IMR-90 (cell line): Measurements from ENCODE around the gene RBM10. TPM values are rescaled to one million over a fixed set of nuclear protein-coding genes. Genes with fewer than 3 reads are reported as not detected.

Source experiments
- ATAC-seq: fragments of 200-7000 bp; cut with Tn5 transposase; 2 replicates; pipeline ENCODE4 v1.9.1; 2020; ENCODE audit warnings: low read depth, mild to moderate bottlenecking, moderate library complexity
- BruUV-seq: library from RNA; stranded (reverse); fragments of 400-500 nt; replicated peaks from 2 replicates; lab custom pipeline; 2021; lab: Mats Ljungman, UMichigan
- CTCF ChIA-PET: fragments of 300-600 bp; formaldehyde crosslinking; extraction: SDS; loops from one replicate; lab custom pipeline; 2021; ENCODE audit warnings: antibody characterized with exemption; lab: Yijun Ruan, JAX
- POLR2A ChIA-PET: fragments of 300-600 bp; sonication (Branson Sonifier 250); formaldehyde crosslinking; loops from one replicate; lab custom pipeline; 2022; ENCODE audit warnings: antibody characterized with exemption; ENCODE audit not compliant: unreplicated experiment; lab: Charles Lee
- DNase-seq: peaks from one replicate; pipeline ENCODE4 v3.0.0; 2013
- H2AFZ ChIP-seq: replicated peaks from 2 replicates; pipeline ENCODE3; 2013; ENCODE audit warnings: low read length, mild to moderate bottlenecking; ENCODE audit not compliant: poor library complexity
- H2AK5ac ChIP-seq: 2 replicates; pipeline ENCODE4 v1.6.1; 2013; ENCODE audit warnings: low read depth, low read length, inconsistent platforms
- H2AK9ac ChIP-seq: replicated peaks from 2 replicates; pipeline ENCODE3; 2013; ENCODE audit warnings: mild to moderate bottlenecking, low read depth, low read length, moderate library complexity; ENCODE audit not compliant: poor library complexity
- H2BK120ac ChIP-seq: 2 replicates; pipeline ENCODE4 v1.6.1; 2013; ENCODE audit warnings: low read depth, low read length, inconsistent platforms
- H2BK15ac ChIP-seq: 3 replicates; pipeline ENCODE4 v1.6.1; 2013; ENCODE audit warnings: low read depth, low read length, inconsistent platforms
- H2BK20ac ChIP-seq: 2 replicates; pipeline ENCODE4 v1.6.1; 2013; ENCODE audit warnings: low read depth, mild to moderate bottlenecking, inconsistent platforms, low read length, moderate library complexity
- H2BK5ac ChIP-seq: 2 replicates; pipeline ENCODE4 v1.6.1; 2013; ENCODE audit warnings: mild to moderate bottlenecking, low read depth, low read length, inconsistent platforms; ENCODE audit not compliant: poor library complexity, severe bottlenecking
- H3K14ac ChIP-seq: replicated peaks from 2 replicates; pipeline ENCODE4 v1.6.1; 2013; ENCODE audit warnings: low read depth, low read length, inconsistent platforms
- H3K18ac ChIP-seq: 2 replicates; pipeline ENCODE4 v1.6.1; 2013; ENCODE audit warnings: low read depth, low read length, control low read depth
- H3K23ac ChIP-seq: 2 replicates; pipeline ENCODE4 v1.6.1; 2013; ENCODE audit warnings: low read depth, low read length, inconsistent platforms
- H3K27ac ChIP-seq: 2 replicates; pipeline ENCODE4 v1.5.1; 2013; ENCODE audit warnings: mild to moderate bottlenecking, control low read depth, low read length; ENCODE audit not compliant: insufficient read depth
- H3K27me3 ChIP-seq: 2 replicates; pipeline ENCODE4 v1.6.1; 2013; ENCODE audit warnings: low read length; ENCODE audit not compliant: control insufficient read depth, insufficient read depth
- H3K36me3 ChIP-seq: 2 replicates; pipeline ENCODE4 v1.6.1; 2013; ENCODE audit warnings: low read length, mixed read lengths; ENCODE audit not compliant: control insufficient read depth, insufficient read depth
- H3K4ac ChIP-seq: 2 replicates; pipeline ENCODE4 v1.6.1; 2013; ENCODE audit warnings: low read depth, low read length, inconsistent platforms
- H3K4me1 ChIP-seq: 2 replicates; pipeline ENCODE4 v1.6.1; 2013; ENCODE audit warnings: low read length, mixed read lengths; ENCODE audit not compliant: control insufficient read depth, insufficient read depth
- H3K4me2 ChIP-seq: 2 replicates; pipeline ENCODE4 v1.6.1; 2013; ENCODE audit warnings: low read depth, mild to moderate bottlenecking, control low read depth, low read length, moderate library complexity
- H3K4me3 ChIP-seq: 2 replicates; pipeline ENCODE4 v1.5.1; 2013; ENCODE audit warnings: low read depth, mild to moderate bottlenecking, control low read depth, low read length, moderate library complexity; ENCODE audit not compliant: insufficient read depth
- H3K56ac ChIP-seq: 2 replicates; pipeline ENCODE4 v1.6.1; 2013; ENCODE audit warnings: low read length, inconsistent platforms; ENCODE audit not compliant: insufficient read depth; ENCODE audit errors: extremely low read depth
- H3K79me1 ChIP-seq, 2 experiments: 2 replicates each; pipeline ENCODE4 v1.6.1; 2013; ENCODE audit warnings: low read length in 2 of 2, inconsistent platforms in 1 of 2, low read depth in 1 of 2
- H3K9ac ChIP-seq: 2 replicates; pipeline ENCODE4 v1.6.1; 2013; ENCODE audit warnings: low read depth, low read length, control low read depth
- H3K9me1 ChIP-seq: 2 replicates; pipeline ENCODE4 v1.6.1; 2013; ENCODE audit warnings: low read length, inconsistent platforms; ENCODE audit not compliant: insufficient read depth
- H3K9me3 ChIP-seq: 2 replicates; pipeline ENCODE4 v1.6.1; 2013; ENCODE audit warnings: low read length; ENCODE audit not compliant: control insufficient read depth, insufficient read depth
- H4K20me1 ChIP-seq: 2 replicates; pipeline ENCODE4 v1.6.1; 2013; ENCODE audit warnings: low read length, inconsistent platforms; ENCODE audit not compliant: insufficient read depth
- H4K5ac ChIP-seq: 2 replicates; pipeline ENCODE4 v1.6.1; 2013; ENCODE audit warnings: mild to moderate bottlenecking, low read depth, low read length, control low read depth
- H4K8ac ChIP-seq, 2 experiments: 2 replicates each; pipeline ENCODE4 v1.6.1; 2013; ENCODE audit warnings: low read depth in 2 of 2, low read length in 2 of 2, control low read depth in 1 of 2, inconsistent platforms in 1 of 2
- H4K91ac ChIP-seq: 2 replicates; pipeline ENCODE4 v1.6.1; 2013; ENCODE audit warnings: low read depth, low read length, inconsistent platforms; ENCODE audit not compliant: insufficient read depth
- BHLHE40 ChIP-seq: fragments of 150-350 bp; IDR thresholded peaks from 2 replicates; pipeline ENCODE4 v1.6.1; 2016; ENCODE audit warnings: mild to moderate bottlenecking, low read depth, low read length
- CEBPB ChIP-seq: IDR thresholded peaks from 2 replicates; pipeline ENCODE4 v1.6.1; 2012; ENCODE audit warnings: low read depth, low read length, improper control_type of control experiment
- CHD1 ChIP-seq: IDR thresholded peaks from 2 replicates; pipeline ENCODE4 v1.6.1; 2012; ENCODE audit warnings: low read depth, low read length, improper control_type of control experiment
- FOS ChIP-seq: fragments of 150-350 bp; IDR thresholded peaks from 2 replicates; pipeline ENCODE4 v1.6.1; 2016; ENCODE audit warnings: low read depth, low read length
- MAFK ChIP-seq: IDR thresholded peaks from 2 replicates; pipeline ENCODE4 v1.6.1; 2012; ENCODE audit warnings: low read depth, low read length, improper control_type of control experiment
- MAZ ChIP-seq: IDR thresholded peaks from 2 replicates; pipeline ENCODE4 v1.6.1; 2012; ENCODE audit warnings: low read depth, mild to moderate bottlenecking, low read length, improper control_type of control experiment, moderate library complexity, borderline replicate concordance
- MXI1 ChIP-seq: IDR thresholded peaks from 2 replicates; pipeline ENCODE4 v1.6.1; 2012; ENCODE audit warnings: low read depth, mild to moderate bottlenecking, low read length, moderate library complexity, borderline replicate concordance
- NFE2L2 ChIP-seq: fragments of 150-350 bp; IDR thresholded peaks from 2 replicates; pipeline ENCODE4 v1.6.1; 2016; ENCODE audit warnings: low read depth, mild to moderate bottlenecking, low read length
- POLR2A ChIP-seq: IDR thresholded peaks from 2 replicates; pipeline ENCODE4 v1.6.1; 2012; ENCODE audit warnings: mild to moderate bottlenecking, low read depth, low read length
- RAD21 ChIP-seq: IDR thresholded peaks from 2 replicates; pipeline ENCODE4 v1.6.1; 2012; ENCODE audit warnings: low read length, improper control_type of control experiment
- RCOR1 ChIP-seq: IDR thresholded peaks from 2 replicates; pipeline ENCODE4 v1.6.1; 2012; ENCODE audit warnings: mild to moderate bottlenecking, low read length, improper control_type of control experiment; ENCODE audit not compliant: insufficient replicate concordance
- RFX5 ChIP-seq: IDR thresholded peaks from 2 replicates; pipeline ENCODE4 v1.8.0; 2012; ENCODE audit warnings: low read depth, mild to moderate bottlenecking, low read length, moderate library complexity
- SMC3 ChIP-seq: fragments of 150-350 bp; IDR thresholded peaks from 2 replicates; pipeline ENCODE4 v1.6.1; 2016; ENCODE audit warnings: low read depth, mild to moderate bottlenecking, antibody characterized with exemption, low read length, moderate library complexity
- WGBS, 2 experiments: methylation state at CpG; one replicate each; pipeline versions ENCODE4 v1.1.5 to v1.1.7; 2013; ENCODE audit warnings: missing lambda C conversion rate in 2 of 2; ENCODE audit not compliant: insufficient read length in 1 of 2; ENCODE audit errors: extremely low coverage in 2 of 2; 5-methylcytosine and 5-hydroxymethylcytosine counted together
- dilution Hi-C: fragments of 300-500 bp; cut with HindIII; formaldehyde crosslinking; loops from one replicate; pipeline ENCODE4 v1.14.3; 2018; ENCODE audit warnings: low sequenced_read_pairs; ENCODE audit not compliant: unreplicated experiment
- in situ Hi-C: fragments of 300-500 bp; cut with MboI; formaldehyde crosslinking; loops from 3 replicates; pipeline ENCODE4 v1.14.3; 2019; ENCODE audit warnings: low sequenced_read_pairs, inconsistent platforms, mixed read lengths
- intact Hi-C: fragments of 100-400 bp; cut with micrococcal nuclease; formaldehyde crosslinking; loops from 2 replicates; pipeline ENCODE4 v1.10.0; 2022
- polyA plus RNA-seq, 3 experiments: library from polyadenylated mRNA; depleted of rRNA; stranded (reverse); fragments of >200 nt; gene quantifications; 2 replicates each; pipeline ENCODE4 v1.2.3, GENCODE V29; 2012; ENCODE audit warnings: low replicate concordance in 1 of 3
- total RNA-seq: library from RNA; depleted of rRNA; stranded (reverse); fragments of >200 nt; gene quantifications from 2 replicates; pipeline ENCODE4 v1.2.3, GENCODE V29; 2012
- TF ChIP-seq, protein P1 (sequence below): fragments of 150-350 bp; IDR thresholded peaks from 2 replicates; pipeline ENCODE4 v1.6.1; 2016; ENCODE audit warnings: low read depth, mild to moderate bottlenecking, low read length, moderate library complexity, borderline replicate concordance

The RBM10 gene
- total and polyA plus RNA-seq, 2 of the 4 experiments (the other 2 are of a cell fraction): 33.4 to 36.0 TPM

DNA sequence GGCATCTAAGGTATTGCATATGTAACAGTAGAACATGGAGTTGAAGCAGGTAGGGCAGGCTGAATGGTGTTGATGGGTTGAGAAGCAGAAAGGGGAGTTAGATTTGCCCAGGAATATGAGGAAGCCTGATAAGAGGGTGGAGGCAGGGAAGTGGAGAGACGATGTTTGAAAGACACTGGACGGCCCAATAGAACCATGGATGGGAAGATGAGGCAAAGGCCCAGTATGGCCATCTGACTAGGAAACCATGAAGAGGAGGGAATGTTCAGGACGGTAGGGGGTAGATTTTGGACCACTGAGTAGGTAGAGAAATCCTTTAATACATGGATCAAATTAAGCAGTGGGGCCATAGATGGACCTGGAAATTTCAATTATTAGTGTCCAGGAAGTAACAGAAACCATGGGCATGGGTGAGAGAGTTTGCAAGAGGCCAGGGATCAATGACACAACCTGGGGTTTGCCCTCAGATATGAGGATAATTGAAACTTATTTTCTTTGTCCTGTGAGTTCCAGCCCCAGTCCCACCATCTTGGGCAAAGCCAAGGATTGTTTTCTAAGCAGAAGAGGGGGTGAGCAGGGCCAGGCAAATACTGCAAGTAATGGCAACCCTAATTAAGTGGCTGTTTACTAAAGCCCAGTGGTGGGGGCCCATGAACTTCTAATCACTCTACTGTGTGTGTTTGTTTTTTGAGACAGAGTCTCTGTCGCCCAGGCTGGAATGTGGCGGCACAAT lies 85.3 kb downstream of the RBM10 start:
- Histone ChIP-seq H3K9me3 (no peaks in the 10 kb centered on the region), H3K4me3 (no peak overlapping the region), H3K79me1 (peaks cover 5 to 7% of the 10 kb centered on the region in 2 experiments; a peak in 2 of 4 replicates), H4K91ac (no peak overlapping the region), H3K14ac (no peak overlapping the region), H3K4ac (no peak overlapping the region), H3K56ac (no peak overlapping the region), H3K36me3 (peaks cover 30% of the 10 kb centered on the region), H2AK9ac (no peak overlapping the region), H3K4me2 (no peak overlapping the region), H2BK20ac (no peak overlapping the region), H2BK5ac (no peak overlapping the region), H2AK5ac (no peak overlapping the region), H4K8ac (no peak overlapping the region), H2BK15ac (no peak overlapping the region), H4K20me1 (peaks cover 3% of the 10 kb centered on the region; the same call in 1 of the 2 replicates), H4K5ac (no peak overlapping the region), H2BK120ac (no peak overlapping the region), H3K23ac (no peak overlapping the region), H3K4me1 (0 out of 2 replicates have a peak, but pooled peaks cover 1% of the 10 kb centered on the region), H3K27me3 (peaks cover 10% of the 10 kb centered on the region; the same call in 1 of the 2 replicates), H3K18ac (no peak overlapping the region), H3K27ac (no peak overlapping the region), H3K9me1 (peaks cover 3% of the 10 kb centered on the region; the same call in 1 of the 2 replicates), H3K9ac (no peak overlapping the region), H2AFZ (no peak overlapping the region)
- no TSS peak for BruUV-seq
- no peak for ATAC-seq
- TF ChIP-seq FOS (no peak), CHD1 (no peak), SMC3 (no peak), MAZ (no peak), NFE2L2 (no peak), RFX5 (no peak), MAFK (no peak), MXI1 (no peak), CEBPB (no peak), RCOR1 (no peak), POLR2A (no peak), RAD21 (no peak), BHLHE40 (no peak)
- TF ChIP-seq, protein P1, sequence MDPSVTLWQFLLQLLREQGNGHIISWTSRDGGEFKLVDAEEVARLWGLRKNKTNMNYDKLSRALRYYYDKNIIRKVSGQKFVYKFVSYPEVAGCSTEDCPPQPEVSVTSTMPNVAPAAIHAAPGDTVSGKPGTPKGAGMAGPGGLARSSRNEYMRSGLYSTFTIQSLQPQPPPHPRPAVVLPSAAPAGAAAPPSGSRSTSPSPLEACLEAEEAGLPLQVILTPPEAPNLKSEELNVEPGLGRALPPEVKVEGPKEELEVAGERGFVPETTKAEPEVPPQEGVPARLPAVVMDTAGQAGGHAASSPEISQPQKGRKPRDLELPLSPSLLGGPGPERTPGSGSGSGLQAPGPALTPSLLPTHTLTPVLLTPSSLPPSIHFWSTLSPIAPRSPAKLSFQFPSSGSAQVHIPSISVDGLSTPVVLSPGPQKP: no peak
- WGBS, 2 experiments: 80% methylated on average over 1 of the region's 5 CpGs; no CpG with 5 or more reads in 1 of the 2 experiments
- in situ Hi-C loops: no loop called here
- intact Hi-C loops: loop anchor here (5.0 kb wide), 1 partner anchor 152 kb away; no protein-coding TSS in a partner anchor
- no peak for DNase-seq
- ChIA-PET CTCF (no interaction called here), POLR2A (interaction anchor here (0.6 kb wide), 1 partner anchor 35 kb away, joined by 11 read pairs; no protein-coding TSS in a partner anchor)
- dilution Hi-C loops: no loop called here
